Putamen (tissue), 1 donor: ENCODE results near the gene BMI1.

Experiments
- DNase-seq: peaks from one replicate; pipeline ENCODE4 v3.0.0-alpha.2; 2016; ENCODE audit warnings: low spot score

BMI1 gene

DNA sequence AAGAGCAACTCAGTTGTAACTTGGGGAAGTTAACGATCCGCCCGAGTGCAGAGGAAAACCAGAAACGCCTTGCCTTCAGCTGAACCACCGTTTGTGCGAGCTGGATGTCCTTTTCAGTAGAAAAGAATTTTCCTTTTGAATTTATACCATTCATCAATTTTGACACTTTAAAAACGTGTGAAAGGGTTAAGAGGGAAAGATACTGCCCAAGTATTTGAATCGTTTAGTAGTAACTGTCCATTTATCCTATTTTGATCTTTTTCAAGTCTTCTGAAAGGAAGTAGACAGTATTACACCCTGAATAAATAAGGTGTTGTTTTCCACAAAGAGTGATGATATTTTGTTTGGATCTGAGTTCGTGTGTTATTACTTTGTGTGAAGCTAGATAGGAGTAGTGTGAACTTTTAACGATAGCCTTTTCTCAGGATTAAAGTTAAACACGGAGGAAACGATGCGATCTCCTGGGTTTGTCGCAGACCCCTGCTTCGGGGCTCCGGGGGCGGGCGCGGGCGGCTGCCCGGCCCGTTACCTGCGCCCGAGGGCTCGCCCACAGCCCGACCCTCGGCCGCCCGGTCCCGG, 830 bp upstream of the BMI1 start:
- no peak for DNase-seq

DNA sequence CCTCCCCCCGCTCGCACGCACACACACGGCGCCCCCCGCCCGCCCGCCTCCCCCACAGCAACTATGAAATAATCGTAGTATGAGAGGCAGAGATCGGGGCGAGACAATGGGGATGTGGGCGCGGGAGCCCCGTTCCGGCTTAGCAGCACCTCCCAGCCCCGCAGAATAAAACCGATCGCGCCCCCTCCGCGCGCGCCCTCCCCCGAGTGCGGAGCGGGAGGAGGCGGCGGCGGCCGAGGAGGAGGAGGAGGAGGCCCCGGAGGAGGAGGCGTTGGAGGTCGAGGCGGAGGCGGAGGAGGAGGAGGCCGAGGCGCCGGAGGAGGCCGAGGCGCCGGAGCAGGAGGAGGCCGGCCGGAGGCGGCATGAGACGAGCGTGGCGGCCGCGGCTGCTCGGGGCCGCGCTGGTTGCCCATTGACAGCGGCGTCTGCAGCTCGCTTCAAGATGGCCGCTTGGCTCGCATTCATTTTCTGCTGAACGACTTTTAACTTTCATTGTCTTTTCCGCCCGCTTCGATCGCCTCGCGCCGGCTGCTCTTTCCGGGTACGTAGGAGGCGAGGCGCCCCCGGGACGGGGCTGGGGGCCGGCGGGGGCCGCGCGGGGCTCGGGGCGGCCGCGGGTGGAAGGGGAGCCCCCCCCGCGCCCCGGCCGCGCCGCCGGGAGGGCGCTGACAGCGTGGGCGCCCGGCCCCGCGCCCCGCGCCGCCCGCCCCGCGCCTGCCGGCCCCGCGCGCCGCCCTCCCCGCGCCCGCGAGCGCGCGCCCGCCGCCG, 441 bp downstream of the BMI1 start:
- DNase-seq = peak; percentile 84

GRCh38 chr10:22321924-22322640, 1.2 kb downstream of the BMI1 start:
- DNase-seq = peak; percentile 36

DNA sequence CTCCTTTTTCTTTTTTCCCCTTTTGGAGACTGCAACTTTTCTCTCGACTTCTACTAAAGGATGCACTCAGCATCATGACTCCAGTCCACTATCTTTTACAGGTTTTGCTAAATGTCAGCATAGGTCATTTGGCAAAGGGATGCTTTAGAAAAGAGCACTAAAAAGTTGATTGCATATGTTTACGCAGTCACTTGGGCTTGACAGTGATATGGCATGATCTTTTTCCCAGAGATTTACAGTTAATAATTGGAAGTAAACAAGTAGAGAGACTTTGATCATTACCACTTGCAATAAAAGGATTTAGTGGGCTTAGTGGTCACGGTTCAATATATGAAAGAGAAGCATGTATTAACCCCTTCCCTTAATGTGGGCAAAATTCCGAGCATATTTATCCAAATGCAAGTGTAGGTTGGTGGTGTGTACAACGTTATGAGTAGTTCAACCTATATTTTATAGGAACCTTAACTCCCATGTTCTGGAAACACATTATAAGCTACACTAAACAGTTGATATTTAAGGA, 1.8 kb downstream of the BMI1 start:
- DNase-seq = no peak

DNA sequence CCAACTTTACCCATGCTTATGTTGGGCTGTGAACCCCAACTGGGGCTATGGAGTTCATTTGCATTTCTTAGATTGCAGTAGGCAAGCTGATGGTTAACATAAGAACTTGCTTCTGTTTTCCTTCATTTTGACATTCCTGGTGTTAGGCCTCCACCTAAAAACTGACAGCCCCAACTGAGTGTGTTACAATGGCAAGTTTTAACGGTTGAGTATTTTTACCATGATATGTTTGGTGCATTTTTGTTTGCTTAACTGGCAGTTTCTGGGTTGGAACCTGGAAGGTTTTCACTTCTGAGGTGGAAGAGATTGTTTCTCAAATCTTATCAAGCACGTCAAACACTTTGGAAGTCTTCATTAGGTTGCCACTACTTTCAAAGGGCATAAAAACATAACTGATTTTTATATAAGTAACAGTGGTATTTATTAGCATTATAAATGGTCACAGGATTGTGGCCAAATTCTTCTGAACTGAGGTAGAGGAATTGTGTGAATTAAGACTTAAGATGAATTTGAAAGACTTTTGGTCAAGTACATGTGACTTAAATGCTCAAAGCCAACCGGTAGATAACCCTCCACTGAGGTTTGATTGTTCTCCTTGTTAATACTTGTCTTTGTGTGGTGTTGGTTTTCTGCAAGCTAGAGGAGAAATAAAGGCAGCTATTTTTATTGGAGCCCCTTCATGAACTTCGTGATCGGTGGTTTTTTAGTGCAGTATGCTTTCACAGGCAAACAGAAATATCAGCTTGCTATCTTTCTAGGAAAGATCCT, 2.8 kb downstream of the BMI1 start:
- DNase-seq = no peak

DNA sequence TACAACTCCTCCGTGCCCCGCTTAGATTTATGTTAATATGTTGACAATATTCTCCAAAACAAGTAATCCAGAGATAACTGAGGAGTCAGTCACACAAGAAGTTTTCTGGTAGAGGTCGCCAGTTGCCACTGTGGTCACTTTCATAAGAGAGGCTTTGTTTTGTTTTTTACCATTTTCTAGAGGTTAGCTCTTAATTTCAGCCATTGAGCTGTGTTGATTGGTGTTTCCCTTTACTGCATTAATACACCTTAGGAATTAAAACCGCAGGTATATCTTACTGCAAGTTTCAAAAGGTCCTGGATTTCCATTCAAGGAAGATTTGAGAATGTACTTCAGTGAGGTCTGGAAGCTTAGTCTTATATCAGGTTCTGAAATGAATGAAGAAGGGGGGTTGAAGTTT, 3.5 kb downstream of the BMI1 start:
- DNase-seq = no peak

DNA sequence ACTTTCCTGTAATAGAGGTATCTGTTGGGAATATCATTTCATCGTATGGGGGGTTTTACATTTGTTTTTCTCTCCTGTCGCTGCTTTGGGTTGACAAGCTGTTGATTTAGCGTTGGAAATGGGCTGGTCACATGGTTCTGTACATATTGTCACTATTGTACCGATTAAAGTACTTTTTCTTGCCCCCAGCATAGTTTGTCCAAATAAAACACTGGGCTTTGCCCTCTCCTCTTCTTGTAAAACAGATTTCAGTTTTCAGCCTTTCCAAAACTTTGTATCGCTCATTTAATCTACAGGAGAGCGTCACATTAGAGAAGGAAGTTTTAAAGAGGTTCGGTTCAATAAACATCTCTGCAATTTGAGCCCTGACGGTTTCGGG, 4.0 kb downstream of the BMI1 start:
- no peak for DNase-seq

DNA sequence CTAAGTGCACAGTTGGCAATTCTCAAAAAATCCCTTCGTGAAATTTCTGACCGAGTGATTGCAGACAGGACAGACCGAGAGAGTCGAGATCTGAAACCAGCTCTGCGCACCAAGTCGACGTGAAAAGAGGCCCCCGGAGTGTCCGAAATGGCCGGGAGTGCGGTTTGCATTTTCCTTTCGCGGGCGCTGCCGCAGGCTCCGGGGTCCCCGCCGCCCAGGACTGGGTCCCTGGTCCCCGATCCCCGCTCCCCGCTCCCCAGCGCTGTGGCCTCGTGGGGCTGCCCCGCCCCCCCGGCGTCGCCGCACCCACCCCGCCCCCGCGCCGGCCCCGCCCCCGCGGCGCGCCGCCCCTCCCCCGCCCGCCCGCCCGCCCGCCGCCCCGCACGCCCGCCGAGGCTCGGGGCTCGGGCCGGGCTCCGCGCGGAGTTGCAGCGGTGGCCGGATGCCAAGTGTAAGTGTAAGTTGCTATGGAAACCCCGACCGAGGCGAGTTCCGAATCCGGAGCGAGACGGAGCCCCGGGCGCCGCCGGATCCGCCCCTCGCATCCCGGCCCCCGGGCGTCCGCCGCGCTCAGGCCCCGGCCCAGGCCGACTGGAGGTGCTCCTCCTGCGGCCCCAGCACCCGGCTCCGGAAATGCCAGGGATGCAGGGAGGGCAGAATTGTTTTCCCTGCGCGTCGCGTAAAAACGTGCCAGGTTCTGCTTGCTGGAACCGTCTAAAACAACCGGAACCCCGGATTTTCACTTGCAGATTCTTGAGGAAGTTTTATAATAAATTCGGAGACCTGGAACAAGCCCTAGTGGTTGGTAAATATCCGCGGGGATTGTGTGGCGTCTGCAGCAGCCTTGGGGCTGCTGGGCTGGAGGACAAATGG, 4.6 kb downstream of the BMI1 start:
- peak; percentile 46 for DNase-seq

DNA sequence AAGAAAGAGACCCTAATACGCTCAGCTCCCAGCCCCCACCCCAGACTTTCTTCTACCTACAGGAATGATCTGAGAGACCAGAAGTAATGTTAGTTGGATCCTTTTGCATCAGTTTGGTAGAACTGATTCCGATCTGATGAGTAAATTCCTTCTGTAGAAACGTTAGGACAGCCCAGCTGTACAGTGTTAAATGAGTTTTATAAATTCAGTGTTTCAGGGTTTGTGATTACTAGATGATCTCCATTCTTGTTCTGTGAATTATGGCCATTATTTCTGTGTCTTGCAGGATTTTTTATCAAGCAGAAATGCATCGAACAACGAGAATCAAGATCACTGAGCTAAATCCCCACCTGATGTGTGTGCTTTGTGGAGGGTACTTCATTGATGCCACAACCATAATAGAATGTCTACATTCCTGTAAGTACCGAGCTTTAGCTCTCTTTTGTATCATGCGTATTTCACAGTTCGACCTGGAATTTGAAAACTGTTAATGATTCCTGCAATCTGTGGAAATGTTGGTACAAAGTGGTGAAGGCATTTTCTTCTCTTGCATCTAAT, 5.3 kb downstream of the BMI1 start:
- DNase-seq = no peak

DNA sequence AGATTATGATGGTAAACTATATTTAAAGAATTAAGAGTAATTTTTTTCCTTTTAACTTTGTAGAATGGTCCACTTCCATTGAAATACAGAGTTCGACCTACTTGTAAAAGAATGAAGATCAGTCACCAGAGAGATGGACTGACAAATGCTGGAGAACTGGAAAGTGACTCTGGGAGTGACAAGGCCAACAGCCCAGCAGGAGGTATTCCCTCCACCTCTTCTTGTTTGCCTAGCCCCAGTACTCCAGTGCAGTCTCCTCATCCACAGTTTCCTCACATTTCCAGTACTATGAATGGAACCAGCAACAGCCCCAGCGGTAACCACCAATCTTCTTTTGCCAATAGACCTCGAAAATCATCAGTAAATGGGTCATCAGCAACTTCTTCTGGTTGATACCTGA, 8.3 kb downstream of the BMI1 start:
- no peak for DNase-seq

DNA sequence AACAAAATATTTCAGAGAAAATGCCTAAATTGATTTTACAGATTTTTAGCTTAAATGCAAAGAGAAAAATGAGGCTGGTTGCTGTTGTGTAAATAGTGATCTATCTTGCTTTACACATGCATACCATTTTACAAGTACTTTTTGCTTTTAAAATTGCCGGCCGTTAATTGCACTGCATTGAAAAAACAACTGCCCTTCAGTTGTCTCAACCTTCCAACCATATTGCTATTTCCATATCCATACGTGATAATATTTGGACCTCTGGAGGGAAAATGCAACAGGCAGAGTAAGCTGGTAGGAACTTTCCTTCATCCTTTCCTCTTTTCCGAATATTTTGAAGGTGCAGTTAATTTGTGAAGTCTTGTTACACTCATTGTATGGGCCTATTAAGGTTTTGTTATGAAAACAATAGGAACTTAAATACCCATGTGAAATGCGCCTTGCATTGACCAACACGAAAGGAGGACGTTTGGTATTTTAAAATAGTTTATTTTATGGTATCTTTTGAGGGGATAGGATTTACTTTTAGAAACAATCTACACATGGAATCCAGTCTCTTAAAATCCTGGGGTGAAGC, 11.3 kb downstream of the BMI1 start:
- DNase-seq = no peak

- DNase-seq = no peak
Measured at GRCh38 chr10:22333167-22333974, 12.5 kb downstream of the BMI1 start.

- no peak for DNase-seq
Measured at GRCh38 chr10:22333975-22334282, 13.0 kb downstream of the BMI1 start.

DNA sequence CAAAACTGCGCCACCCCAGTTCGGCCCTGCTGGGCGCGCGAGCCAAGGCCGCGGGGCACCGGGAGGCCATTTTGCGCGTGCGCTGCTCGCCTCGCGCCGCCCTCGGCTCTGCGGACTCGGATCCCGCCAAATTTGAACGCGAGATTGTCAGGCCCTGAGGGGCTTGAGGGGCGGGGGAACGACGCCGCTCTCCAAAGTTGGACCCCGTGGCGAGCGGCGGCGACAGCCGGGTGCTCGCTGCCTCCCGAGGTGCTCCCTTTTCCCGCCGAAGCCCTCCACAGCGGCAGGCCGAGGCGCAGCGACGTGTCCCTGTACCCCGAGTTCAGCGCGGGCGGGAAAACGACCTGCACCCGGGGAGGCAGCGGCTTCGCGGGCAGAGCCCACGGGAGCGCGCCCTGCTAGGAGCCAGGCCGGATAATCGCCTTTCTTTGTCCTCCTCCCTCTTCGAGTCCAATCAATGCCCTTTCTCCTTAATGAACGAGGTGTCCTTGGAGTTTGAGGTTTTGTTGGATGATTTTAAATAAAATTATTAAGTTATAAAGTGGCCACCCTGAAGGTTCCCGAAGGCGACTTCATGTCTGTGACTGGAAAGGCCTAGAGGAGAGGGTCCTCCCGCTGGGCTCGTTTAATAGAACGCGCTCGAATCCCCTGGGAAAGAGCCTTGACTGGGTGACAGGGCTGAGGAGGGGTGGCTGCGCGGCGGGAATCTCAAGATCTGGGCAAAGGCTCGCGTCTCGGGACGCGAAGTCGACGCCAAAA, 13.7 kb downstream of the BMI1 start:
- no peak for DNase-seq

DNA sequence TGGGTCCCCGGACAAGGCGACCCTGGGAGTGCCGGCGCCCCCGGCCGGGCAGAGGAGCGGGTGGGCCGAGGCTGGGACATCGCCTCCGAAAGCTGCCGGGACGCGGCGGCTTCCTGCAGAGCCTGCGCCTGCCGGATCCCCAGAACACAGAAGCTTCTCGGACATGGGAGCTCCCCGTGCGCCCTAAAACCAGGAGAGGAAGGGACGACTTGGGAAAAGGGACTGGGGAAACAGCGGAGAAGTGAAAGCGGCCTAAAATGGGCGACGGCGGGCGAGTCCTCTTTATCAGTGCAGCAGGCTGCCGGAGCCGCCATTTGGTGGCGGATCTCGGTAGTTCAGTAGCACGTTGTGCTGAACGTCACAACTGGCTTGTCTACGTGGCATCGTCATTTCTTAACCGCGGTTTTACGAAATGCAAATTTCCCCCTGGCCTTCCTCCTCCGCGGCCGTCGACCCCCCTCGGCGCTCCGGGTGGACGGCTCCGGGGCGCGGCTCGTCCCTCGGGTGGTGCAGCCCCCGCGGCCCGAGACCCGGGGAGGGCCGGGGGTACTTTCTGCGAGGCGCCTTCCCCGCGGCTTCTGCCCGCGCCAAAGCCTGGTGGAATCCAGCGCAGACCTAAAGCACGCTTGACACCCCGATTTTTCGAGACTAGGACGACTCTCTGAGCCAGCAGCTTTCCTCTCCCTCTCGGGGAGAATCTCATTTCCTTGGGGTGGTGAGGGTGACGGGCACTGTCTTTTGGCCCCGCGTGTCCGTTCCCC, 14.5 kb downstream of the BMI1 start:
- DNase-seq = peak; percentile 49

DNA sequence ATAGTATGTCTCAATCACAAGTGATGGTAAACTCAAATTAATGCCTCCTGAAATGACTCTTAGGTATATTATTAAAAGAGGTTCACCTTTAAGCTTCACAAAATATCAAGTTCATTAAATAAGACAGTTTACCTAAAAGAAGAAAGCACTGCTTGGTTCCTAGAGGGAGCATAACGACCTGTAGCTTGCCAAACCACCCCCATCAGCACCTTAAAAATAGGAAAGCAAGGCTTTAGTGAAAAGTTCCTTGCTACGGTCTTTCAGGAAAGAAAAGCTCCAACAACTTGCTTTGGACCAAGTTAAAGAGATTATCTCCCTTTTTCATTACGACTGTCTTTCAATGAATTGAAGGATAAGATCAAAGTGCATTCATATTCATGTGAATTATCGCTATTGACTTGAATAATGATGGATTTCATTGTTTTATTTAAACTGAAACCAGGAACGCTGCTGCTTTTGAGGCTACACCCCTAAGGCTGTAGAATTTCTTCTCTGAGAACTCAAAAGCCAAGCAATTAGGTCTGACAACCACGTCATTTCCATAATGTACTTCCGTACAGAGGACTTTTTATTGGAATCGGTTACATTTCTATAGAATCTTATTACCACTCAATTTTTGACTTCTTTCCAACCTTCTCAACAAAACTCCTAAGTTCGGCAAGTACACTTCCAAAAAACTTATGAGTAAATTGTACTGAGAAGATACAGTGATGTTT, 17.4 kb downstream of the BMI1 start:
- DNase-seq = no peak

DNA sequence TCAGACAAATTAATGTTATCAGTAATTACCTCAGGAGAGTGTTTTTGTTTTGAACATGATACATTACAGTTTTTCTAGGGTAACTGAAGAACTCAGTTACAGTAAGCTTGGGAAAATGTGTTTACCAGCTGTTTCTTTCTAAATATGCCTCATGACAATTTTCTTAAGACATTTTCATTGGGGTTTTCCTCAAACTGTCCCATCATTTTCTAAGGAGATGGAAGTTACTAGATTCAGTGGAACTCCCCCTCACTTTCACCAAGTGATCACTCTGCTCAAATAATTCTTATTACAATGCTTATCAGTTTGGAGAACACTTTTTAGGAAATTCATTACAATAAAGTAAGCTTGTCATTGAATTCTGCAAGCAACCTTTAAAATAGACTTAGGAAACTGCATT, 18.0 kb downstream of the BMI1 start:
- DNase-seq = no peak
